GM12874 (cell line): ENCODE results near the gene USP32.

Experiments
- TF ChIP-seq, protein P1 (sequence below): IDR thresholded peaks from 2 replicates; pipeline ENCODE4 v1.5.1; 2011; ENCODE audit warnings: low read depth, mild to moderate bottlenecking, control low read depth, low read length, moderate library complexity; ENCODE audit not compliant: insufficient read depth

The USP32 gene

DNA sequence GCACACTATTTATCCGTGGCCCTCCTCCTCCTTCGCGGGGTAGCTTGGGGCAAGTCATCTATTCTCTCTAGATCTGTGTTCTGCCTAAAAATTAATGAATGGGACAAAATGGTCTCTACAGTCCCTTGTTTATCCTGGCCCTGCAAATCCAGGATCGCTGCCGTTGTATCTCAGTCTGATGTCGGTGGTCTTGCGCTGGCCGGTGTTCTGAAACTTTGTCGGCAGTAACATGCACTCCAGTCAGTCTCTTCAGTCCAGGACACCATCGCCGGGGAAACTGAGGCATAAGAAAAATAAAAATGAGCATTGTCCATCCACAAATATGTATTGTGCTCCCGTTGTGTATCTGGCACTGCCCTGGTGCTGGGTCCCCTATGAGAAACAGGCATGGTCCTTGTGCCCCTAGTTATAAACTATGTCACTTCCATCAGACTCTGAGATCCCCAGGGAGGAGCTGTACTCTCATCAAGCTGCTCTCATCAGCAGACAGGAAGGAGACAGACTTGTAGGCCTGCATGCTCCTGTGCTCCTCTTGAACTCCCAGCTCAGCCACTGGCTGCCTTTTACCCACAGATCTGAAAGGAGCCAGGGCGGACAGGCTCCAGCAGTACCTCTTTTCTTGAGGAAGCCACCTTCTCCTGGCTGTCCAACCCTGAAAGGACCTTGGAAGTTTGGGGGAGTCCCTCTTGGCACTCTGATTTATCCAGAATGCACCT is 255.8 kb downstream of the USP32 start:
- TF ChIP-seq, protein P1, sequence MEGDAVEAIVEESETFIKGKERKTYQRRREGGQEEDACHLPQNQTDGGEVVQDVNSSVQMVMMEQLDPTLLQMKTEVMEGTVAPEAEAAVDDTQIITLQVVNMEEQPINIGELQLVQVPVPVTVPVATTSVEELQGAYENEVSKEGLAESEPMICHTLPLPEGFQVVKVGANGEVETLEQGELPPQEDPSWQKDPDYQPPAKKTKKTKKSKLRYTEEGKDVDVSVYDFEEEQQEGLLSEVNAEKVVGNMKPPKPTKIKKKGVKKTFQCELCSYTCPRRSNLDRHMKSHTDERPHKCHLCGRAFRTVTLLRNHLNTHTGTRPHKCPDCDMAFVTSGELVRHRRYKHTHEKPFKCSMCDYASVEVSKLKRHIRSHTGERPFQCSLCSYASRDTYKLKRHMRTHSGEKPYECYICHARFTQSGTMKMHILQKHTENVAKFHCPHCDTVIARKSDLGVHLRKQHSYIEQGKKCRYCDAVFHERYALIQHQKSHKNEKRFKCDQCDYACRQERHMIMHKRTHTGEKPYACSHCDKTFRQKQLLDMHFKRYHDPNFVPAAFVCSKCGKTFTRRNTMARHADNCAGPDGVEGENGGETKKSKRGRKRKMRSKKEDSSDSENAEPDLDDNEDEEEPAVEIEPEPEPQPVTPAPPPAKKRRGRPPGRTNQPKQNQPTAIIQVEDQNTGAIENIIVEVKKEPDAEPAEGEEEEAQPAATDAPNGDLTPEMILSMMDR: no peak

DNA sequence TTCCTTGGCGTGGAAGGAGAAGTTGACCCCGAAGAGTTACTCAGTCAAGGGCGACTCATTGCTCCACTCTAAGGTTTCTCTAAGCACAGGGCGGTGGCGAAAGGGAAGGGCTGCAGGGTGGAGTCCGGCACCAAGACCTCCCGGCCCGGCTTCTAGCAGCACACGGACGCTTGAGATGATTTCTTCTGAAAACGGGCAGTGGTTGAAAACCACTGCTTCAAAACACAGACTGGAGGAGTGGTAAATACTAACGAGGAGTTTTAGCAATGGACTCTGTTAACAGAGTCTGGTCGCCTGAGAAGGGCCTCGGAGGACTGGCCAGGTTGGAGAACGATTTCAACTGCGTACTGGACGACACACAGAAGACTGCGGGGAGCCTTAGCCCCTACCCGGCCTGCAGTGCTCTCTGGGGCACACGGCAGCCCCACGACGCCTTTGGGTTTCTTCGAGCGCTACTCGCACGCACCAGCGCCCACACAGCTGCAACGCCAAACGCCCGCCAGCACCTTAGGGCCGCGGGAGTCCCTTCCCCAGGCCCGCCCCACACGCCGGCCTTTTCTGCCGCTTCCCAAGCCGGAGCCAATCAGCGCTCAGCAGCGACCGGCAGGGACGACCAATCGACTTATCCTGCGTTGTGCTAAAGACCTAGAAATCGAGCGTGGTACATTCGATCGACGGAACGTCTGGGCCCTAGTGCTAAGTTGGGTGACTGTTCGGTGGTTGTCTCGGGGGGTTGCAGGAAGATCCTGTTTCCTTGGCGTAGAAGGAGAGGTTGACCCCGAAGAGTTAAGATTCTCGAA is 256.6 kb downstream of the USP32 start:
- TF ChIP-seq, protein P1: no peak

DNA sequence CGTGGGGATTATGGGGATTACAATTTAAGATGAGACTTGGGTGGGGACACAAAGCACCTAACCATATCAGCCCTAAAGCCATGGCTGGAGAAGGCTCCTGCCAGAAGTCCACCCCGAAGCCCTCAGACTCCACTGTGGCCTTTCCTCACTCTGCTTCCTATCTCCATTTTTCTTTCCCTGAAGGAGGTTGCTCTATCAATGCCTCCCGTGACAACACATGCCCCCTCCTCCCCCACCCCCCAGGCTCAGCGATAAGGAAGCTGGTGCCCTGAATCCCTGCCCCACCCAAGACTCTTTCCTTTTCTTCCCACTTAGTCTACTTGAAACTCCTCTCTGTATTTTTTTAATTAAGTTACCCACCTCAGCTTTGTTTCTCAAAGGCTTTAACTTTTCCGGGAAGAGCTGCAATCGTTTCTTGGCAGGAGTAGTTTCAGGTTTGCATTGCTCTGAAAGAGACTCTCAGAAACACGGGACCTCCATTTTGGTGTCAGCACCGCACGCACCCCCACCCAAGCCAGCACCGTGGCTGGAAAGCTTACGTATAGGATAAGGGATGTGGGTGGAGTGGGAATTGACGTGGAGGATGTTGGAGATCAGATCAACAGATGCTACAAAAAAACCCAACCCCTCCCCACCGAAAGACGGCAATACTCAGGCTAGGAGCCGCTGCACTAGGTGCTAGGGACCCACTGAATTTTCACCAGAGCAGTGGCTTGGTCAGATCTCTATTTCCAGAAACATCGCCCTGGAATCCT is 257.4 kb downstream of the USP32 start:
- TF ChIP-seq, protein P1: no peak

DNA sequence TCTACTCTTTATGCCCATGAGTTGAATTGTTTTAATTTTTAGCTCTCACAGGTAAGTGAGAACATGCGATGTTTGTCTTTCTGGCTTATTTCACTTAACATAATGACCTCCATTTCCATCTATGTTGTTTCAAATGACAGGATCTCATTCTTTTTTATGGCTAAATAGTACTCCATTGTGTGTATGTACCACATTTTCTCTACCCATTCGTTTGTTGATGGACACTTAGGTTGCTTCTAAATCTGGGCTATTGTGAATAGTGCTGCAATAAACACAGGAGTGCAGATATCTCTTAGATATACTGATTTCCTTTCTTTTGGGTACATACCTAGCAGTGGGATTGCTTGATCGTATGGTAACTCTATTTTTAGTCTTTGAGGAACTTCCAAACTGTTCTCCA is 261.5 kb downstream of the USP32 start:
- TF ChIP-seq, protein P1: no peak

DNA sequence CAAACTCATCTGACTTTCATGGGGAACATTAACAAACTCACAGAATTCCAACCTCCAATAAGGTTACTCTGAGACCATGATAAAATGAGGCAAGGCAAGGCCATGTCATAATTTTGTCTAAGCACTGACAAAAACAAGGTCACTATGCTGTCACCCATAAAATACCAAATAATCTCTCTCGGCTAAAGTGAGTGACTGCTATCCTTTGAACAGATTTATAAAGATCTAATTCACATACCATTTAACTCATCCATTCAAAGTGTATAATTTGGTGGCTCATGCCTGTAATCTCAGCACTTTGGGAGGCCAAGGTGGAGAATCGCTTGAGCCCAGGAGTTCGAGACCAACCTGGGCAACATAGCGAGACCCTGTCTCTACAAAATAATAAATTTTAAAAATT is 262.8 kb downstream of the USP32 start:
- TF ChIP-seq, protein P1: no peak
